Stimulated activated CD8-positive, alpha-beta memory T cell treated with anti-CD3 and anti-CD28 coated beads, Interleukin-7, amount 100 ng/mL, for 48 hours (primary cell): ENCODE measurements around the gene BFSP2.

Experiments
- DNase-seq, 2 donors: peaks; one replicate each; pipeline ENCODE4 v3.0.0-alpha.2; 2020; ENCODE audit warnings: low read depth in 1 of 2; ENCODE audit errors: extremely low read depth in 1 of 2

Gene BFSP2

GRCh38 chr3:133383175-133383574, 16.7 kb upstream of the BFSP2 start:
- no peak for DNase-seq

DNA sequence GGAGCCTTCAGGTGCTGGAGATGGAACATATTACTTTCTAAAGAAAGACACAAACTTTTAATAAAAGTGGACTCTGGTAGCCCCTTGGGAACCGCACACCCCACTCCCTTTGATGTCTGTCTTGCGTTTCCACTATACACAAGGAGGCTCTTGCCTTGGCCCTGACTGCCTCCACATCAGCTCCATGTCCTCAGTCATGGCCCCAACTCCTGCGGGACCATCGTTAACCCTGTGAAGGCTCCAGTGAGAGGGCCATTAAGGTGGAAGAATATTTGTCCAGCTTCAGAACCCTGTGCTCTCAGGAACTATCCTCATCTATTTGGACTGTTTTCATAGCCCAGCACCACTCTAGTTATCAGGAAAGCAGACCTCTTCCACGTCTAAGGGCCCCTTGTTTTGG, 16.1 kb upstream of the BFSP2 start:
- DNase-seq = no peak

DNA sequence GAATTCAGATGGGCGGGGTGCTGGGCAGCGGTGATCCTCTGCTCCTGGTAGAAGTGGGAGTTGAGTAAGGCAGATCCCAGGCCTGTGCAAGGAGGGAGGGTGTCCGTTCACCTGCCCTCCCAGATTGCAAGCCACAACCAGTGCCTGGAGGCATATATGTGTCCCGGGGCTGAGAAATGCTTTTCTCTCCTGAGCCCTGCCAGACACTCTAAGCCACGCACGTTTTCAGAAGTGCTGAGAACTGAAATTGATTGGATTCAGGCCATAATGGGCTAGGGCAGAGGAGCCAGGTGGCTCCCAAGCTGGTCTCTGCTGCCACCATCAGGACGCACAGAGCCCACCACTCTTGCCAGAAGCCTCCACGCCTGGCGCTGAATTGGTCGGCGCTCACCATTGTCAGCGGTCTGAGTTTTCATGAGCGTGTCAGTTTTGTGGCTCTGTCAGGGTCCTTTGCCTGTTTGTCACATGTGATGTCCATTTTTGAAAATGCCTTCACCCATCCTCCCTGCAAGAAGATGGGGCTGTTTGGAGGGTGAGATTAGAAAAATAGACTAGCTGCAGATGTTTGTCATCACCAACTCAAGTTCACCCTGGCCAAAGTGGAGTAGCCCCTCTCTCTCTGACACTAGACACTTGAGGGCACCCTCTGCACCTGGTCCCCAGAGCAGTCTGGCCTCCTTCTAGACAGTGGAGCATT, 15.4 kb upstream of the BFSP2 start:
- DNase-seq = no peak

DNA sequence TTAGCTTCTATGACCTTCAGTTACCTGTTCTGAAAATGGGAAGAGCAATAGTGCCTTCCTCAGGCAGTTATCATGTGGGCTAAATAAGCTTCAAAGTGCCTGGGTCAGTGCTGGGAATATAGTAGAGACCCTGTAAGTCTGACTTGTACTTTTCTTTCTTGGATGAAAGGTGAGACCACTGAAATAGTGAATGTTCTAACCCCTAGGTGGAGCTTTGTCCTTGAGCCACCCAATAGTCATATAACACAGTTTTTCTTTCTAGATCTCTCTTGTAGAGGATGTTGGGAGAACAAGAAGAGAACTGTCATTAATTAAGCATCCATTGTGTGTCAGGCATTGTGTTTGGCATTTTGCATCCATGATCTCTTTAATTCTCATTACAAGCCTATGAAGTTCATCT, 13.0 kb upstream of the BFSP2 start:
- no peak for DNase-seq

- no peak for DNase-seq
These were observed 12.5 kb upstream of the BFSP2 start for GRCh38 chr3:133387341-133387740.

- no peak for DNase-seq
These were observed 11.0 kb upstream of the BFSP2 start for GRCh38 chr3:133388696-133389395.

DNA sequence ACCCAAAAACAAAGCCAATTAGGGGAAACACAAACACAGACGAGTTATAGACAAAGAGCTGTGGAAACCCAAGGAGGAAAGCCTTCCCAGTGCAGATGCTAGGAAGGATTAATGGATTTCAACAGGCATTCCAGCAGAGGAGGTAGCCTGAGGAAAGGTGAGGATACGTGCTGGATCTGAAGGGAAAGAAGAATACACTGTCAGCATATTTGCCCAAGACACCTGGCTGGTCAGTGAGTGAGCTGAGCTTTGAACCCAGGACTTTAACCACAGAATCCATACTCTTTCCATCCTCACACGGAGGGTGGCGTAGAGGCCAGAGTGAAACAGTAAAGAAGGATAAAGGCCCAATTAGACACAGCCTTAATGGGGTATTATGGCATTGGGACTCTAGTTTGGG, 9.1 kb upstream of the BFSP2 start:
- DNase-seq = no peak

GRCh38 chr3:133393204-133393603, 6.7 kb upstream of the BFSP2 start:
- no peak for DNase-seq

DNA sequence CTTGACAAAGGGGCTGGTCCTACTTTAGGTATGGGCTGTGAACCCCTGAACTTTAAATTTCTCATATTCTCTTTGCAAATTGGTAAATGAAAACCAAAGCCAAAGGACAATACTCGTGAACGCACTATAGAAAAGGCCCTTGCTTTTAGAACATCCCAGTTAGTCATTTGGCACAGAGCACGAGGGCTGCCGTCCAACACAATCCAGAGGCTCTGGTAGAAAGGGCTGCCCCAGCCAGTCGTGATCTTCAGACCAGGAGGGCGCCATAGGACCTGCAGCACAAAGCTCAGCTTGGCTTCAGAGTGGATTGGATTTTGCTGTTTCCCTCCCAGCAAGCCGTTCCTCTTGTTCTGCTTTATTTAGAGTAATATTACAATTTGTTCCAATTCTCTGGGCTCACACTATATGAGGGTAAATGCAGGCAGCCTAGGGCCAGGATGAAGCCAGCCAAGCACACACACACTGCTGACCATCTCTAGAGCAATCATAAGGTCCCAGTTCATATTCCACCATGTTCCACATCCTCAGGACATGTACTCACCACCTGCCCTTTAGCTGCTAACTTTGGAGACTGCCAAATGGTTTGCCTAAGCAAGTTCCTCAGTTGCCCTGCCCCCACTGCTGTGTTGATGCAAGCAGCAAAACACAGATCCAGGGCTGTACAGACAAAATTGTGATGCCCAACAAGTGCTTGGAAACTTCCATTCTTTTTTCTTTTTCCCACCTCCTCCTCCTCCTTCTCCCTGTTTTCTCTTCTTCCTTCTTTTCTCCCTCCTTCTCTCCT, 6.0 kb upstream of the BFSP2 start:
- no peak for DNase-seq

DNA sequence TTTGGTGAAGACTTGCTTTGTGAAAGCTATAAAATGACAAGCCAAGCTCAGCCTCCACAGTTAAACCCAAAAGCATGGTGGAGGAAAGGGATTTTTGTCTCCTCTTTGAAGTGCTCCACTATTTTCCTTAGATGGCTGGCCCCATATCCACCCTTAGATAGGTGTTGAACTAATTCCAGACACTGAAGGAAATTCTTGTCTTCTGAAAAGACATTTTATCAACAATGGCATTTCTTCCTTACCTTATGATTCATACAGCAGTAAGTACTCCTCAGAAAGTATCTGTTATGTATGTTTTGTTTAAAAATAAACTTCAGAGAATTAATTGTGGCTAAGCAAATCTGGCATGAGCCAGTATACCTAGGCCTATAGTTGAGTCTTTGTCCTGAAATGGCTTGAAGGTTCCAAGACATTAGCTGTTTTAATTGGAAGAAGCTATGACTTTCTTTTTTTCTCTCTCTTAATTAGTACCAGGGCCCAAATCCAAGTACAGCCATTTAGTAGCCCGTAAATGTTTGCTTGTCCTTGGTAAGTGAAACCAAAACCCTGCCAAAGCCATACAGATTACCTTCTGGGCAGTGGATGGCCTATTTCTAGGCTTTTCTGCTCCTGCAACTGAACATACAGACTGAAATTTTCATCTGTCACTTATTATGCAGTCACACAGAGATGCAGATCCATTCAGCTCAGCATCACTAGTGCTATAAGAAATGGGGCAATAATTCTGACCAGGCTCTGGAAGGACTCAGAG, 5.1 kb upstream of the BFSP2 start:
- DNase-seq = no peak

DNA sequence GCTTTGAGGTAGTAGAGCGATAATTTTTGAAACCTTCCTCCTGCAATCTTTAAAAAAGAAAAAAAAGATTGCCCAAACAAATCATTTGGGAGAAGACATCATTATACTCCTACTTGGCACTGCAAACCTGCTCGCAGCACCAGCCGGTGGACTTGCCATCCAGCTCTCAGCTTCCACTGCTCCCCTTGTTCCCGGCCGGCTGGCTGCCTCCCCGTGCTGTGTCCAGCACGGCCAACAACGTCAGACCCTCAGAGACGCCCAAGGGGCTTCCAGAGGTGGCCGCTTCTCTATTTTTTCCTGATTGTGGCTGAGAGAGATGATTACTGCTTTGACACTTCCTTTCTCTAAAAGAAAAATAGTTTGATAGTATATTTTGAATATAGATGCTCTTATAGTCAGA, 3.0 kb upstream of the BFSP2 start:
- no peak for DNase-seq

GRCh38 chr3:133401374-133402135, 1.7 kb downstream of the BFSP2 start:
- DNase-seq = no peak

DNA sequence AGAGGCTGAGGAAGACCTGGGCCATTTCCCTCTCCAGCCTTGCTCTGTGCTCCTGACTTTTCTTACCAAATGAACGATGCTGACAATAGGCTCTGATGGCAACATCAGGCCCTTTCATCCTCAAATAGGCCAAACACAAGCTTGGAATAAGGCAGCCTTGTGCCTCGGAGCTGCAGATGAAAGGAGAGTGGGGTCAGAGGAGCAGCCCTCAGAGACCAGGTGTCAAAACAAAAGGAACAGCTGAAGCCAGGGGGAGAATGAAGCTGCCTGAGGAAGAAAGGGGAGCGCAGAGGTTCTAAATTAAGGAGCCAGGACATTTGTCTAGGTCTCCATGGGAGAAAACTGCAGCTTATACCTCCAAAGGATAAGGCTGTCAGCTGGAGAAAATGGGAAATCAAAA, 5.1 kb downstream of the BFSP2 start:
- DNase-seq = no peak

GRCh38 chr3:133408366-133408765, 8.5 kb downstream of the BFSP2 start:
- DNase-seq = no peak

DNA sequence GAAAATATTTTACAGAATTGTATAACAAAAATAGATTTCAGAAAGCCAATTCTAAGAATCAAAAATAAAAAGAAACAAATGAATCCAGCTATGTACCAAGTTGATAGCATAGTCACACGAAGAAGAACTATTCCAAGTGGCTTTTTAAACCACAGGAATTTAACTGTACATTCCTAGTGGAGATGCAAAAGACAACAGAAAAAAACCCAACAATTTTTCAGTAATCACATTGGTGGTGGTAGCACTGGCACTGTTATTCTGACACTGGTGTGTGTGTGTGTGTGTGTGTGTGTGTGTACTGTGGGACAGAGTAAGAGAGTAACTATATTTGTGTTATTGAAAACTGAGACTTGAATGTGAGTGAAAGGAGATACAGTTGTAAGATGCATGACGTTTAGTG, 9.1 kb downstream of the BFSP2 start:
- DNase-seq = no peak

GRCh38 chr3:133410191-133410892, 10.5 kb downstream of the BFSP2 start:
- no peak for DNase-seq

GRCh38 chr3:133412183-133413132, 12.6 kb downstream of the BFSP2 start:
- DNase-seq = no peak

DNA sequence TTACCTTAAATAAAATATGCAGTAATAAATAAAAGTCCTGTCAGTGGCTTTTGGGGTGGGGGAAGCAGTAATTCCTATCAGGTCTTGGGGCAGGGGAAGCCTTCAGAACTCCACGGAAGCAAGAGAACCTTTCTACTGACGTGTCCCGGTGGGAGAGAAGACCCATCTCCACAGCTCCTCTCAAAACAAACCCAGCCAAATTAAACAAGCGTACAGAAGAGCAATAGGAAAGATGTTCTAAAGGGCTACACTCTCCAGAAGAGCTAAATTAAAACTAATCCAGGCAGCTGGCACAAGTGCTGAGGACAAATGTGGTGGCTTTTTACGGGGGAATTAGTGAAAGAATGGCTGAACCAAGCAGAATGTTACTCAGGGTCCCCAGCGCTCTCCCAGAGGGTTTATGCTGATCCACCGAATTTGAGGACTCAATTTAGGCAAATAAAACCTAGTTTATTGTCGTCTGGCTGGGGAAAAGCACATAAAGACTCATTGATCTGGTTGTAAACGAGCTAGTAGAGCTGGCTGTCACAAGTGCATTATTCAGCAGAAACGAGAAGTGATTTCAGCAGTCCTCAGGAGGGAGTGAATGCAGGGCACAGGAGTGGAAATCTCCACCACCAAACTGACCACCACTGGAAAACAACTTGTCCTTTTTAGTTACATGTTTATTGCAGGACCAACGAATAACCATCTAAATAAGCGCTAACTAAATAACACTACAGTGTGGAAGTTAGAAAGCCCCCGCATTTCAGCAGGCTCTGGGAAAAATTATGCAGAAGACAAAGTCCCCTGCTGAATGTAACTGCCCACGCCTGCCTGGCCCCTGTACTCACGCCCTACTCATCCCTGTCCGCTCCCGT, 13.5 kb downstream of the BFSP2 start:
- DNase-seq = no peak
